HG02852 (cell line): ENCODE measurements around the gene PGLYRP1.

Experiments used
- ATAC-seq: cut with Tn5 transposase; IDR thresholded peaks from one replicate; pipeline ENCODE4 v1.9.1; 2021; ENCODE audit warnings: mild to moderate bottlenecking, moderate library complexity; ENCODE audit not compliant: unreplicated experiment

Gene PGLYRP1

GRCh38 chr19:46032597-46033025 lies 9.8 kb upstream of the PGLYRP1 start:
- ATAC-seq: no peak

GRCh38 chr19:46031781-46032596 lies 9.1 kb upstream of the PGLYRP1 start:
- no peak for ATAC-seq

GRCh38 chr19:46030812-46031550 lies 8.1 kb upstream of the PGLYRP1 start:
- no peak for ATAC-seq

GRCh38 chr19:46025835-46026234 lies 3.0 kb upstream of the PGLYRP1 start:
- no peak for ATAC-seq

- ATAC-seq: no peak
Observed at GRCh38 chr19:46023311-46023779, 492 bp upstream of the PGLYRP1 start.

GRCh38 chr19:46022061-46022430 lies 807 bp downstream of the PGLYRP1 start:
- ATAC-seq: no peak

- no peak for ATAC-seq
Observed at GRCh38 chr19:46021531-46022041, 1.3 kb downstream of the PGLYRP1 start.

GRCh38 chr19:46020819-46021125 lies 2.1 kb downstream of the PGLYRP1 start:
- ATAC-seq: no peak

- ATAC-seq: no peak
Observed at GRCh38 chr19:46019270-46019669, 3.6 kb downstream of the PGLYRP1 start.

GRCh38 chr19:46018729-46019251 lies 4.1 kb downstream of the PGLYRP1 start:
- no peak for ATAC-seq

GRCh38 chr19:46017874-46018675 lies 4.8 kb downstream of the PGLYRP1 start:
- no peak for ATAC-seq

- ATAC-seq: no peak
Observed at GRCh38 chr19:46017095-46017429, 5.8 kb downstream of the PGLYRP1 start.

GRCh38 chr19:46016426-46017094 lies 6.3 kb downstream of the PGLYRP1 start:
- ATAC-seq: no peak

GRCh38 chr19:46015687-46016425 lies 7.0 kb downstream of the PGLYRP1 start:
- no peak for ATAC-seq

- no peak for ATAC-seq
Observed at GRCh38 chr19:46014941-46015686, 7.7 kb downstream of the PGLYRP1 start.

GRCh38 chr19:46014534-46014933 lies 8.3 kb downstream of the PGLYRP1 start:
- no peak for ATAC-seq

- no peak for ATAC-seq
Observed at GRCh38 chr19:46009530-46010510, 13.0 kb downstream of the PGLYRP1 start.

GRCh38 chr19:46006411-46006810 lies 16.4 kb downstream of the PGLYRP1 start:
- no peak for ATAC-seq
